Smooth muscle cell (in vitro differentiated cells): ENCODE measurements around the gene TSGA10IP. TPM values are rescaled to one million over a fixed set of nuclear protein-coding genes. Genes with fewer than 3 reads are reported as not detected.

Experiments
- DNase-seq: peaks from one replicate; lab custom pipeline; 2025; ENCODE audit not compliant: unreplicated experiment; lab: John Stamatoyannopoulos, UW
- H2AFZ ChIP-seq: fragments of 200-600 bp; sonication (generic); 2 replicates; pipeline ENCODE4 v1.6.0; 2016; ENCODE audit warnings: antibody characterized with exemption, low read depth, mild to moderate bottlenecking
- H3F3A ChIP-seq: fragments of 200-600 bp; sonication (generic); 2 replicates; pipeline ENCODE4 v1.6.0; 2017; ENCODE audit warnings: antibody characterized with exemption, low read depth
- H3K27ac ChIP-seq: fragments of 200-600 bp; sonication (generic); 2 replicates; pipeline ENCODE4 v1.5.1; 2016; ENCODE audit warnings: low read depth, mild to moderate bottlenecking
- H3K27me3 ChIP-seq: fragments of 200-600 bp; sonication (generic); 2 replicates; pipeline ENCODE4 v1.6.1; 2016; ENCODE audit warnings: low read depth, mild to moderate bottlenecking
- H3K36me3 ChIP-seq: fragments of 200-600 bp; sonication (generic); 2 replicates; pipeline ENCODE4 v1.5.1; 2016; ENCODE audit warnings: low read depth
- H3K4me1 ChIP-seq: fragments of 200-600 bp; sonication (generic); 2 replicates; pipeline ENCODE4 v1.5.1; 2016; ENCODE audit warnings: low read depth
- H3K4me2 ChIP-seq: fragments of 200-600 bp; sonication (generic); 2 replicates; pipeline ENCODE4 v1.6.0; 2016; ENCODE audit warnings: mild to moderate bottlenecking
- H3K4me3 ChIP-seq: fragments of 200-600 bp; sonication (generic); 2 replicates; pipeline ENCODE4 v1.5.1; 2016; ENCODE audit warnings: mild to moderate bottlenecking
- H3K79me2 ChIP-seq: fragments of 200-600 bp; sonication (generic); 2 replicates; pipeline ENCODE4 v1.6.0; 2016; ENCODE audit warnings: low read depth, mild to moderate bottlenecking
- H3K9ac ChIP-seq: fragments of 200-600 bp; sonication (generic); 2 replicates; pipeline ENCODE4 v1.6.0; 2016; ENCODE audit warnings: low read depth
- H3K9me3 ChIP-seq: fragments of 200-600 bp; sonication (generic); replicated peaks from 2 replicates; pipeline ENCODE4 v1.5.1; 2016; ENCODE audit warnings: low read depth
- H4K20me1 ChIP-seq: fragments of 200-600 bp; sonication (generic); 2 replicates; pipeline ENCODE4 v1.6.0; 2016; ENCODE audit warnings: low read depth
- CTCF ChIP-seq: fragments of 200-600 bp; sonication (generic); IDR thresholded peaks from 2 replicates; pipeline ENCODE4 v1.5.1; 2017; ENCODE audit warnings: borderline replicate concordance, mild to moderate bottlenecking, antibody characterized with exemption; ENCODE audit not compliant: insufficient read depth, poor library complexity, severe bottlenecking
- WGBS: methylation state at CpG from one replicate; pipeline ENCODE4 v1.1.7; 2016; ENCODE audit warnings: low lambda C conversion rate; 5-methylcytosine and 5-hydroxymethylcytosine counted together
- polyA plus RNA-seq: library from polyadenylated mRNA; unstranded; fragments of >200 nt; fragmentation: Nextera tagmentation; extraction: Ambion mirVana; gene quantifications from 2 replicates; pipeline ENCODE4 v1.2.1, GENCODE V29; 2016
- total RNA-seq: library from RNA; depleted of rRNA; stranded (reverse); fragments of >200 nt; gene quantifications from 2 replicates; pipeline ENCODE4 v1.2.3, GENCODE V29; 2014

Gene TSGA10IP
- total and polyA plus RNA-seq, 2 experiments from 2014 or later, result 0.27 to 1.5 TPM

DNA sequence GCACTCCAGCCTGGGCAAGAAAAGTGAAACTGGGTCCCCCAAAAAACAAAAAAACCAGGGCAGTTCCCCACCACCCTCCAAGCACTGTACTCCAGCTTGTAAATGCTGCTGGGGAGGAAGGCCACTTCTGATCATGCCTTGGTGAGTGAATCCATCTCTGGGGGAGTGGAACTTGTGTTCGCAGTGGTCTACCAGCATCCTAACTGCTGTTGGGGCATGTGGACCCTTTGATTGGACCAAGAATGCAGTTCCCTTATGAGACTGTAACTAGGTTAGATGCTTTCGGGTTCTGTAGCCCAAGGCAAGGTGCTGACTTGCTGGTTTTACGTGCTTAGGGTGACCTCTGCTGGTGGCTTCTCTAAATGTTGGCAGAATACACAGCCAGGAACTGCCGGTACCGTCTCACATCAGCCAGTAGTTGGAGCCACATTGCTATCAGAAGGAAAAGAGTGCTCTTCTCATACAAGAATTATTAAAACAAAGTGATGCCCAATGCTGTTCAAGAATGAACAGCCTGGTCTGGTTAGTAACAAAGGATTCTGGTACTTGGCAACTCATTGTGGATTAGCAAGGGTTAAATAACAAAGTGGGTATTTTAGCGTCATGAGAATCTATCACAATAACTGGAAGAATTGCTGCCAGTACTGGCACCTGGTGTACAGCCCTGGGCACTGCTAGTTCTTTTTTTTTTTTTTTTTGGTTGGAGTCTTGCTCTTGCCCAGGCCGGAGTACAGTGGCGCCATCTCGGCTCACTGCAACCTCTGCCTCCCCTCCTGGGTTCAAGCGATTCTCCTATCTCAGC, 43.7 kb downstream of the TSGA10IP start:
- H3K27me3 ChIP-seq, result no peaks in the 10 kb centered on the region
- H3K4me3 ChIP-seq, result no peak overlapping the region
- H3K9ac ChIP-seq, result no peak overlapping the region
- no peaks in the 10 kb centered on the region for H3K9me3 ChIP-seq
- no peaks in the 10 kb centered on the region for H4K20me1 ChIP-seq
- no peaks in the 10 kb centered on the region for H3F3A ChIP-seq
- H3K27ac ChIP-seq, result no peak overlapping the region
- no peak overlapping the region for H3K4me2 ChIP-seq
- H3K79me2 ChIP-seq, result no peaks in the 10 kb centered on the region
- H3K36me3 ChIP-seq, result no peaks in the 10 kb centered on the region
- peak; percentile 44 for DNase-seq
- TF ChIP-seq CTCF, result peak; percentile 87
- no peak overlapping the region for H2AFZ ChIP-seq
- H3K4me1 ChIP-seq, result no peaks in the 10 kb centered on the region
- 44% methylated on average over 10 of the region's 10 CpGs for WGBS

- no peaks in the 10 kb centered on the region for H4K20me1 ChIP-seq
- no peak for DNase-seq
- no peak for TF ChIP-seq CTCF
Observed at GRCh38 chr11:65992056-65992455, 46.8 kb downstream of the TSGA10IP start.

DNA sequence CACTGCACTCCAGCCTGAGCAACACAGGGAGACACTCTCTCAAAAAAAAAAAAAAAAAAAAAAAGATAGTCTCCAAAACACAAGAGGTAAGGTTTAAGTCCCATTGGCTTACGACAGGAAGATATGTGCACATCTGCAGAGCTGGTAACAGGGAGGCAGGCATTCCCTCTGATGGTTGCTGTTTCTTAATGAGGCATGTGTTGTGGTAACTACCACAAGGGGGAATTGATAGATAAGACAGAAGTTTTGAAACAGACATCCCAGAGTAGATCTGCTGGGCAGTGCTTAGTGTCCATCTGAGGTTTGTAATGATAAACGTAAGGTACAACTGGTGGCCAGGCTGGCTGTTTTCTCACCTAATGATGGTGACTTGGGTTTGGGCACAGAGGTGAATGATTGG, 52.0 kb downstream of the TSGA10IP start:
- TF ChIP-seq CTCF, result no peak
- H3K4me3 ChIP-seq, result no peak overlapping the region
- 97% methylated on average over 2 of the region's 2 CpGs for WGBS
- no peak overlapping the region for H2AFZ ChIP-seq
- no peak overlapping the region for H3K4me2 ChIP-seq
- no peak for DNase-seq
- no peak overlapping the region for H3K9ac ChIP-seq
- H3K36me3 ChIP-seq, result peaks cover 9% of the 10 kb centered on the region
- no peak overlapping the region for H3K27ac ChIP-seq
- H4K20me1 ChIP-seq, result peaks cover 9% of the 10 kb centered on the region
- peaks cover 25% of the 10 kb centered on the region for H3K79me2 ChIP-seq
- no peaks in the 10 kb centered on the region for H3K4me1 ChIP-seq
- no peaks in the 10 kb centered on the region for H3F3A ChIP-seq
- no peaks in the 10 kb centered on the region for H3K9me3 ChIP-seq
- no peaks in the 10 kb centered on the region for H3K27me3 ChIP-seq

More at GRCh38 chr11:65992056-65992455, 46.8 kb downstream of the TSGA10IP start:
- Histone ChIP-seq H3K9me3 (no peaks in the 10 kb centered on the region), H3K79me2 (no peaks in the 10 kb centered on the region), H2AFZ (no peak overlapping the region), H3K4me3 (no peak overlapping the region), H3K4me2 (no peak overlapping the region), H3F3A (no peaks in the 10 kb centered on the region), H3K36me3 (no peaks in the 10 kb centered on the region), H3K4me1 (no peaks in the 10 kb centered on the region), H3K27ac (no peak overlapping the region), H3K9ac (no peak overlapping the region), H3K27me3 (no peaks in the 10 kb centered on the region)
- WGBS, result 93% methylated on average over 5 of the region's 5 CpGs
